Immature natural killer cell (primary cell): Measurements from ENCODE around the gene NDUFB10. TPM values are rescaled to one million over a fixed set of nuclear protein-coding genes. Genes with fewer than 3 reads are reported as not detected.
"Not testable (repeated sequence)": the region's sequence is repeated elsewhere in the genome, so short reads cannot be mapped to it uniquely, and the experiment has no call there.

ENCODE experiments used
- DNase-seq, 3 donors: peaks; one replicate each; pipeline ENCODE4 v3.0.0; 2022; ENCODE audit warnings: mixed read lengths in 1 of 3
- H3K27ac Mint-ChIP-seq, 6 donors: one replicate each; pipeline ENCODE4 v1.8.0; 2020; ENCODE audit warnings: mixed read lengths in 6 of 6, mild to moderate bottlenecking in 5 of 6, inconsistent platforms in 4 of 6, moderate library complexity in 3 of 6
- H3K27me3 Mint-ChIP-seq, 3 donors: one replicate each; pipeline ENCODE4 v1.8.0; 2020 to 2021; ENCODE audit warnings: low read depth in 3 of 3, mild to moderate bottlenecking in 3 of 3, mixed read lengths in 3 of 3, moderate library complexity in 3 of 3, inconsistent platforms in 1 of 3
- H3K36me3 Mint-ChIP-seq, 3 donors: one replicate each; pipeline ENCODE4 v1.8.0; 2020; ENCODE audit warnings: mixed read lengths in 3 of 3, inconsistent platforms in 2 of 3, mild to moderate bottlenecking in 2 of 3
- H3K4me1 Mint-ChIP-seq, 2 donors: one replicate each; pipeline ENCODE4 v1.8.0; 2020; ENCODE audit warnings: inconsistent platforms in 2 of 2, mild to moderate bottlenecking in 2 of 2, mixed read lengths in 2 of 2, moderate library complexity in 1 of 2
- H3K4me3 Mint-ChIP-seq, 5 donors: one replicate each; pipeline ENCODE4 v1.8.0; 2020; ENCODE audit warnings: mild to moderate bottlenecking in 5 of 5, mixed read lengths in 5 of 5, inconsistent platforms in 3 of 5, moderate library complexity in 3 of 5
- H3K9me3 Mint-ChIP-seq, 6 donors: one replicate each; pipeline ENCODE4 v1.8.0; 2020; ENCODE audit warnings: mild to moderate bottlenecking in 6 of 6, mixed read lengths in 6 of 6, inconsistent platforms in 4 of 6, moderate library complexity in 3 of 6
- polyA plus RNA-seq, 3 donors: library from polyadenylated mRNA; unstranded; fragments of 300-500 nt; fragmentation: Illumina TruSeq; gene quantifications; one replicate each; pipeline ENCODE4 v1.2.3, GENCODE V29; 2021

The NDUFB10 gene
- polyA plus RNA-seq, 3 donors from 2014 or later: 201 to 232 (median 203) TPM

GRCh38 chr16:1918351-1919326, 40.7 kb upstream of the NDUFB10 start, which contains the start of gene HS3ST6:
Gene HS3ST6 (minus strand): TSS chr16:1918415. CDS start chr16:1918323, 92 bp downstream.
- H3K9me3 Mint-ChIP-seq: peaks cover 0 to 4% (median 0%) of the 10 kb centered on the region in 6 donors
- H3K4me1 Mint-ChIP-seq: no peaks in the 10 kb centered on the region
- H3K27me3 Mint-ChIP-seq: peaks cover 15 to 21% (median 16%) of the 10 kb centered on the region in 3 donors
- H3K27ac Mint-ChIP-seq: no peak within 1 kb of the TSS
- H3K4me3 Mint-ChIP-seq: no peak within 1 kb of the TSS
- no peak for DNase-seq
- H3K36me3 Mint-ChIP-seq: no peaks in the 10 kb centered on the region

DNA sequence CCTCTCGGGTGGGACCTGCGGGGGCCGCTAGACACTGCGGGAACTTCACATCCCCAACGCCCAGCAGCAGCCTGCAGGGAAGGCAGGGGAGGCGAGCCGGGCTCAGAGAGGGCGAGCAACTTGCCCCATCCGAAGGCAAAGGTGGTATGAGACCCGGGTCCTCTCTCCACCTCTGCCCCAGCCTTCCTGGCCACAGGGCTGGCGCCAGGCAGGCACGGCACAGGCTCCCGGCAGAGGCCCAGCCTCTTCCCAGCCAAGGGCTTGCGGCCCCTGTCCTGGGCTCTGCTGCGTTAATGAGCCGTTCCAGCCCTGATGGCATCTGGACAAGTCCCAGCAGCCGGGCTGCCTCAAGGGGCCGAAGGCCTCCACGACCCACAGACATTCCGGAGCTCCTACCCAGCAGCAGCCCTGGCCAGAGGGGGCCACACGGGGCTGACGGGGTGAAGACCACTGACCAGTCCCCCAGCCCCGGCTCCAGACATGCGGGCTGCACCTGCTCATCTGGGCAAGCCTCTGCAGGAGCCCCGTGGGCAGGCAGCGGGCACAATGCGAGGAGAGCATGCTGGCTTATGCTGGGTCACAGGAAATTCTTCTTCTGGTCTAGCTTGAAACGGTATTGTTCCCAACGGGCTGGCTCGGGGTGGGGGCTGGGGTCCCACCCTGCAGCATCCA, 39.9 kb upstream of the NDUFB10 start:
- Mint-ChIP-seq H3K36me3 (no peaks in the 10 kb centered on the region), H3K4me3 (no peak overlapping the region), H3K27ac (no peak overlapping the region), H3K27me3 (peaks cover 12 to 21% (median 16%) of the 10 kb centered on the region in 3 donors), H3K9me3 (peaks cover 0 to 4% (median 0%) of the 10 kb centered on the region in 6 donors), H3K4me1 (no peaks in the 10 kb centered on the region)
- no peak for DNase-seq

GRCh38 chr16:1920122-1920521, 39.2 kb upstream of the NDUFB10 start:
- not testable (repeated sequence) for H3K4me3 Mint-ChIP-seq, H3K4me1 Mint-ChIP-seq, H3K36me3 Mint-ChIP-seq, H3K27ac Mint-ChIP-seq, H3K9me3 Mint-ChIP-seq, DNase-seq
- peaks cover 11 to 24% (median 18%) of the 10 kb centered on the region in 3 donors for H3K27me3 Mint-ChIP-seq

DNA sequence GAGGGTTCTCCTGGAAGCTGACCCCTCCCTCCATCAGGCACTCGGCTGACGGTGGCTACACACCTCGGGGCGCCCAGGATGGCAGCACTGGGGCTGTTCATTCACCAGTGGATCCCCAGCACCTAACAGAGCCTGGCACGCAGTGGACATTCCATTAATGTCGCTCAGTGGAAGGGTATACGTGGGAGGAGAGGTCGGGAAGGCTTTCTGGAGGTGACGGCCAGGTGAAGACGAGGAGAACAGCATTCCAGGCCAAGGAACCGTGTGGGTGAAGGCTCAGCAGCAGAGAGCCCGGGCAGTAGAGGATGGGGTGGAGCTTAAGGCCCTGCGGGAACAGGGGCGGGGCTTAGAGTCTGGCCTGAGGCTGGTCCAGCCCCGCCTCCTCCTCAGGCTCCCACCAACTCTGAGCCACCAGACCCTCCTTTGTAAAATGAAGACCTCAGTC, 38.6 kb upstream of the NDUFB10 start:
- H3K27me3 Mint-ChIP-seq: peaks cover 10 to 21% (median 18%) of the 10 kb centered on the region in 3 donors
- no peaks in the 10 kb centered on the region for H3K4me1 Mint-ChIP-seq
- H3K4me3 Mint-ChIP-seq: no peak overlapping the region
- H3K27ac Mint-ChIP-seq: peak overlapping the region in 1 of 6 donors; percentile 41
- no peak for DNase-seq
- H3K9me3 Mint-ChIP-seq: peaks cover 0 to 4% (median 0%) of the 10 kb centered on the region in 6 donors
- H3K36me3 Mint-ChIP-seq: no peaks in the 10 kb centered on the region

GRCh38 chr16:1922357-1922756, 37.0 kb upstream of the NDUFB10 start:
- Mint-ChIP-seq H3K9me3 (peaks cover 0 to 4% (median 0%) of the 10 kb centered on the region in 6 donors), H3K4me3 (no peak overlapping the region), H3K27me3 (peaks cover 9 to 18% (median 11%) of the 10 kb centered on the region in 3 donors), H3K4me1 (no peaks in the 10 kb centered on the region), H3K27ac (no peak overlapping the region), H3K36me3 (no peaks in the 10 kb centered on the region)
- no peak for DNase-seq

- Mint-ChIP-seq H3K27ac (no peak overlapping the region), H3K4me3 (no peak overlapping the region), H3K9me3 (peaks cover 0 to 4% (median 0%) of the 10 kb centered on the region in 6 donors), H3K36me3 (no peaks in the 10 kb centered on the region), H3K27me3 (peaks cover 9 to 18% (median 11%) of the 10 kb centered on the region in 3 donors), H3K4me1 (no peaks in the 10 kb centered on the region)
- DNase-seq: no peak
Observed at GRCh38 chr16:1923299-1924034, 35.9 kb upstream of the NDUFB10 start.

GRCh38 chr16:1924095-1924494, 35.2 kb upstream of the NDUFB10 start:
- DNase-seq: no peak
- Mint-ChIP-seq H3K27me3 (peaks cover 6 to 18% (median 10%) of the 10 kb centered on the region in 3 donors), H3K36me3 (no peaks in the 10 kb centered on the region), H3K4me3 (no peak overlapping the region), H3K27ac (no peak overlapping the region), H3K9me3 (peaks cover 0 to 4% (median 0%) of the 10 kb centered on the region in 6 donors), H3K4me1 (peaks cover 2 to 3% of the 10 kb centered on the region in 2 donors)

DNA sequence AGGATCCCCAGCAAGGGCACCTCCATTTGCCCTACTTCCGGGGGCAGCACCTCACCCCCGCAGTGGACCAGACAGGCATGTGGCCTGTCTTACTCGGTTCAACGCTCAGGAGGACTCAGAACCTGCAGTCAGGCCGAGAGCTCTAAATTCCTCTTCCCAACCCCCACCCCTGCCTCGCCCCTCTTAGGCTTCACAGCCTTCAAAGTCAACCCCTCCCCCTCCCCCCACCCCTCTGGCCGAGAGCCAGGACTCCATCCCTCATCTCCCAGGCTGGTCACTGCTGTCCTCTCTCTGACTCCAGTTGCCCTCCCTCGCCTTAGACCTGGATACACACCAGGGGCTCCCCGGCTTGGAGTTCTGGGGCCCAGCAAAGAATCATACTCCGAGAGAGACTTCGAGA, 33.1 kb upstream of the NDUFB10 start:
- H3K9me3 Mint-ChIP-seq: peaks cover 0 to 2% (median 0%) of the 10 kb centered on the region in 6 donors
- H3K36me3 Mint-ChIP-seq: no peaks in the 10 kb centered on the region
- DNase-seq: no peak
- H3K27ac Mint-ChIP-seq: no peak overlapping the region
- peaks cover 3 to 14% (median 7%) of the 10 kb centered on the region in 3 donors for H3K27me3 Mint-ChIP-seq
- peaks cover 3 to 6% of the 10 kb centered on the region in 2 donors for H3K4me1 Mint-ChIP-seq
- no peak overlapping the region for H3K4me3 Mint-ChIP-seq

GRCh38 chr16:1929105-1929504, 30.2 kb upstream of the NDUFB10 start:
- Mint-ChIP-seq H3K36me3 (no peaks in the 10 kb centered on the region), H3K4me1 (peaks cover 3 to 6% of the 10 kb centered on the region in 2 donors), H3K4me3 (peak overlapping the region; percentile 67 to 82 (median 80)), H3K27ac (peak overlapping the region in 4 of 6 donors; percentile 28 to 72 (median 52)), H3K9me3 (no peaks in the 10 kb centered on the region), H3K27me3 (peaks cover 1 to 6% (median 3%) of the 10 kb centered on the region in 3 donors)
- peak in 1 of 3 donors; percentile 11 for DNase-seq

DNA sequence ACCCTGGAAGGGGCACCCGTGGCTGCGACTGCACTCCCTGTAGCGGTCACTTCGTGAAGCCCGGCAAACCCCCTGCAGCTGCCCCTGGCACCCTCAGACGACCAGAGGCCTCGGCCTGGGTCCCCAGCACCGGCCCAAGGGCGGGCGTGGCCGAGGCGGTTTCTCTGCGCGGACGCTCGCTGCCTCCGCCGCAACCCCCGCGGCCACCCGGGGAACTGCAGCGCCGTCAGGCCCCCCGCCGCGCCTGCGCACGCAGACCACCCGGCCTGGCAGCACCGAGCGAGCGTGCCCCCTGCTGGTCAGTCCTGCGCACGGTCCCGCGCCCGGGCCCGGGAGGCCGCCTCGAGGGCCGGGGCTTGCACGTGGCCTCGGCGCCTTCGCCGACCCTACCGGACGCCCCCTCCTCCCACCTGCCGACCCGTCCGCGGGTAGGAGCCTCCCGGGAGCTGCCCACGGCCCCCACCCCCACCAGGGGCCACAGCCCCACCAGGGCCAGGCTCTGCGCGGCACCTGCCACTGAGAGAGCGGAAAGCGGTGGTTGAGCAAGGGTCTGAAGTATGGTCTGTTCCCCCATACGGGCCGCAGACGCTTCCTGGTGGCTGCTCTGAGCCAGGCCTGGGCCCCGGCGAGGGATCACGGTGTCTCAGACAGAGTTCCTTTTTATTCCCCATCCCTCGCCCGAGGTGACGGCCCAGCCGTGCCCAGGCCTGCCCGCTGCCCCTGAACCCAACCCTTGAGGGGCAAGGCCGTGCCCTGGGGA, 29.6 kb upstream of the NDUFB10 start:
- DNase-seq: peak; percentile 92 to 93 (median 93)
- Mint-ChIP-seq H3K36me3 (no peaks in the 10 kb centered on the region), H3K4me1 (peaks cover 3 to 6% of the 10 kb centered on the region in 2 donors), H3K27ac (no peak overlapping the region), H3K9me3 (no peaks in the 10 kb centered on the region), H3K4me3 (peak overlapping the region in 2 of 5 donors; percentile 24 to 41), H3K27me3 (peaks cover 1 to 5% (median 2%) of the 10 kb centered on the region in 3 donors)

DNA sequence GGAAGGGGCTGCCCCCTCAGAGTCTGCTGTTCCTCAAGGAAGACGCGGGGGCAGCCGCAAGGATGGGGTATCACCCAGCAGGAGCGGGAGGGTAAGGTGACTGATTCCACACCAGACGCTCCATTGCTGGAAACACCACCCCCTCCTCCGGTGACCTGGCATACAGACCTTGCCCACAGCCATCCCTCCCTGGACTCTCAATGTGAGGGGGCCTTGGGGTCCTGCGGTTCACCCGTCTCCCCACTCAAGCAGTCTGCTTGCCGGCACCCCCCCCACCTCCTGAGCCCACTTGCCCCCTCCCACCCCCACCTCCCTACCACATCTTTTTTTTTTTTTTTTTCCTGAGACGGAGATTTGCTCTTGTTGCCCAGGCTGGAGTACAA, 29.0 kb upstream of the NDUFB10 start:
- Mint-ChIP-seq H3K27me3 (peaks cover 1 to 2% (median 2%) of the 10 kb centered on the region in 3 donors), H3K36me3 (no peaks in the 10 kb centered on the region), H3K4me3 (peak overlapping the region in 2 of 5 donors; percentile 33 to 53), H3K27ac (no peak overlapping the region), H3K4me1 (peaks cover 3 to 6% of the 10 kb centered on the region in 2 donors), H3K9me3 (no peaks in the 10 kb centered on the region)
- no peak for DNase-seq

GRCh38 chr16:1932050-1933028, 27.0 kb upstream of the NDUFB10 start:
- Mint-ChIP-seq H3K9me3 (no peaks in the 10 kb centered on the region), H3K4me3 (no peak overlapping the region), H3K27ac (no peak overlapping the region), H3K4me1 (peaks cover 3 to 6% of the 10 kb centered on the region in 2 donors), H3K36me3 (no peaks in the 10 kb centered on the region), H3K27me3 (peaks cover 0 to 2% (median 2%) of the 10 kb centered on the region in 3 donors)
- no peak for DNase-seq
